K562 (cell line): ENCODE results near the gene KLK14. TPM values are rescaled to one million over a fixed set of nuclear protein-coding genes. Genes with fewer than 3 reads are reported as not detected.
A peak's percentile ranks its signal among the peaks of the same experiment; 100 is the strongest.

Experiments
- CCAR2 ChIP-seq: fragments of 200-400 bp; formaldehyde crosslinking; IDR thresholded peaks from 2 replicates; pipeline ENCODE4 v1.6.1; 2017; ENCODE audit warnings: mild to moderate bottlenecking, low read depth, low read length
- CTBP1 ChIP-seq: fragments of 450-650 bp; IDR thresholded peaks from 2 replicates; pipeline ENCODE4 v1.6.1; 2016; ENCODE audit warnings: borderline replicate concordance
- EWSR1 ChIP-seq: fragments of 450-650 bp; IDR thresholded peaks from 2 replicates; pipeline ENCODE4 v1.6.1; 2018; ENCODE audit warnings: borderline replicate concordance, mild to moderate bottlenecking, low read depth, moderate library complexity; ENCODE audit not compliant: partially characterized antibody
- GATAD2B ChIP-seq: fragments of 450-650 bp; IDR thresholded peaks from 2 replicates; pipeline ENCODE4 v1.6.1; 2017; ENCODE audit warnings: mild to moderate bottlenecking, borderline replicate concordance
- MGA ChIP-seq: fragments of 450-650 bp; IDR thresholded peaks from 2 replicates; pipeline ENCODE4 v1.6.1; 2016; ENCODE audit warnings: mild to moderate bottlenecking, moderate library complexity
- NFE2L1 ChIP-seq: fragments of 450-650 bp; IDR thresholded peaks from 2 replicates; pipeline ENCODE4 v1.6.1; 2016; ENCODE audit warnings: missing genetic modification characterization, low read depth, mild to moderate bottlenecking, missing compliant biosample characterization, moderate library complexity, borderline replicate concordance
- SMAD3 ChIP-seq: fragments of 450-650 bp; formaldehyde crosslinking; conservative IDR thresholded peaks from 2 replicates; pipeline ENCODE4 v1.4.0; 2020; ENCODE audit warnings: mild to moderate bottlenecking
- TBP ChIP-seq: optimal IDR thresholded peaks from 2 replicates; pipeline ENCODE3; 2011; ENCODE audit warnings: low read depth, low read length, improper control_type of control experiment
- ZBTB7A ChIP-seq: IDR thresholded peaks from 2 replicates; pipeline ENCODE4 v1.6.1; 2011; ENCODE audit warnings: low read depth, mild to moderate bottlenecking, low read length, moderate library complexity, borderline replicate concordance; ENCODE audit not compliant: control insufficient read depth
- ZNF175 ChIP-seq: fragments of 200-800 bp; sonication (Bioruptor generic); IDR thresholded peaks from 2 replicates; pipeline ENCODE4 v1.6.1; 2016; ENCODE audit warnings: low read depth, mild to moderate bottlenecking, missing genetic modification characterization, missing compliant biosample characterization
- ZNF436 ChIP-seq: fragments of 250-450, 450-650 bp; sonication (Bioruptor Pico); formaldehyde crosslinking; IDR thresholded peaks from 2 replicates; pipeline ENCODE4 v1.7.0; 2020; ENCODE audit warnings: mild to moderate bottlenecking
- polyA plus RNA-seq, 8 experiments: library from polyadenylated mRNA; depleted of rRNA in 4 of 8; stranded (reverse) in 5 of 8; unstranded in 3 of 8; fragments of >200 nt; fragmentation: Nextera tagmentation in 2 of 8; fragmentation: Illumina TruSeq in 1 of 8; extraction: Ambion mirVana in 2 of 8; extraction: Trizol in 1 of 8; gene quantifications; 2 replicates each; pipeline versions ENCODE4 v1.2.1 to v1.2.3, GENCODE V29; 2011 to 2014; ENCODE audit warnings: inconsistent platforms in 1 of 8, missing spikeins in 1 of 8
- total RNA-seq, 7 experiments: library from RNA; depleted of rRNA in 6 of 7; stranded (reverse); fragments of >200 nt in 6 of 7; fragmentation: Illumina TruSeq in 2 of 7; extraction: Trizol in 2 of 7; gene quantifications; 2 replicates each; pipeline versions ENCODE4 v1.2.1 to v1.2.3, GENCODE V29; 2011 to 2021; ENCODE audit warnings: low replicate concordance in 1 of 7
- TF ChIP-seq, protein P1 (sequence below): fragments of 450-650 bp; IDR thresholded peaks from 2 replicates; pipeline ENCODE4 v1.6.1; 2018; ENCODE audit warnings: mild to moderate bottlenecking, low read depth; ENCODE audit not compliant: partially characterized antibody

The KLK14 gene
- total and polyA plus RNA-seq, 9 of the 15 experiments (the other 6 are each of a cell fraction or from before 2014, with no cell fraction given): not detected

DNA sequence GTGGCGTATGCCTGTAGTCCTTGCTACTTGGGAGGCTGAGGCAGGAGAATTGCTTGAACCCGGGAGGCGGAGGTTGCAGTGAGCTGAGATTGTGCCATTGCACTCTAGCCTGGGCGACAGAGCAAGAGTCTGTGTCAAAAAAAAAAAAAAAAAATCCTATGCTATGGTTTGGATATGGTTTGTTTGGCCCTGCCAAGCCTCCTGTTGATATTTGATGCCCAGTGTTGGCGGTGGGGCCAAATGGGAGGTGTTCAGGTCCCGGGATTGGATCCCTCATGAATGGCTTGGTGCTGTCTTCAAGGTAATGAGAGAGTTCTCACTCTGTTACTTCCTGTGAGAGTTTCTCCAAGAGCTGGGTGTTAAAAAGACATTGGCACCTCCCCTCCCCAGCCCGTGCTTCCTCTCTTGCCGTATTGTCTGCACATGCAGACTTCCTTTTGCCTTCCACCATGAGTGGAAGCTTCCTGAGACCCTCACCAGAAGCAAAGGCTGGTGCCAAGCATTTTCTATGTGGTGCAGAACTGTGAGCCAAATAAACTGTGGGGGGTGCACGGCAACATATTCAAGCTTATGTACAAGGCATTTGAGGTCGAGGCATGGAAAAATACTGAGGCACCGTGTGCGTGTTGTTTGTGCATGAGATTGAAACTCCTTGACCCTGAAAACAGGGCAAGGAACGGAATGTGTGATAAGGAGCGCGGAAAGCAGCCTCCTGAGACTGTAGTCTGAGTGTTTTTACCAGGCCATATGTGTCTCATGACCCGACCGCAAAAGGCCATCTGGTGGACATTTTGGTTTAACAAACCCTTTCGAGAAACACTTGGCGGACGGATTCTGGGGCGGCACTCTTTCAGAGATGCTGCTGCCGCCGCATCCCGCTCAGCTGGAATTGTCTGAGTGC, 49.3 kb upstream of the KLK14 start (continued):
- TF ChIP-seq MGA (peak; percentile 55), SMAD3 (CRISPR knock-in tag) (no peak), CTBP1 (peak; percentile 90), NFE2L1 (no peak), CCAR2 (no peak), GATAD2B (no peak), TBP (no peak), ZNF175 (CRISPR knock-in tag) (peak; percentile 42; the same call in 1 of the 2 replicates), ZBTB7A (no peak), EWSR1 (no peak), ZNF436 (no peak)
- TF ChIP-seq, protein P1, sequence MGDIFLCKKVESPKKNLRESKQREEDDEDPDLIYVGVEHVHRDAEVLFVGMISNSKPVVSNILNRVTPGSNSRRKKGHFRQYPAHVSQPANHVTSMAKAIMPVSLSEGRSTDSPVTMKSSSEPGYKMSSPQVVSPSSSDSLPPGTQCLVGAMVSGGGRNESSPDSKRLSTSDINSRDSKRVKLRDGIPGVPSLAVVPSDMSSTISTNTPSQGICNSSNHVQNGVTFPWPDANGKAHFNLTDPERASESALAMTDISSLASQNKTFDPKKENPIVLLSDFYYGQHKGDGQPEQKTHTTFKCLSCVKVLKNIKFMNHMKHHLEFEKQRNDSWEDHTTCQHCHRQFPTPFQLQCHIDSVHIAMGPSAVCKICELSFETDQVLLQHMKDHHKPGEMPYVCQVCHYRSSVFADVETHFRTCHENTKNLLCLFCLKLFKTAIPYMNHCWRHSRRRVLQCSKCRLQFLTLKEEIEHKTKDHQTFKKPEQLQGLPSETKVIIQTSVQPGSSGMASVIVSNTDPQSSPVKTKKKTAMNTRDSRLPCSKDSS: no peak
